Stimulated activated CD4-positive, alpha-beta T cell treated with anti-CD3 and anti-CD28 coated beads, TNF-alpha, amount 100 ng/mL, for 48 hours (primary cell): ENCODE data around the gene MFAP5.
A peak's percentile ranks its signal among the peaks of the same experiment; 100 is the strongest.

ENCODE experiments used
- DNase-seq, 3 donors: peaks; one replicate each; pipeline ENCODE4 v3.0.0-alpha.2; 2020; ENCODE audit warnings: low read depth in 3 of 3

Gene MFAP5, protein sequence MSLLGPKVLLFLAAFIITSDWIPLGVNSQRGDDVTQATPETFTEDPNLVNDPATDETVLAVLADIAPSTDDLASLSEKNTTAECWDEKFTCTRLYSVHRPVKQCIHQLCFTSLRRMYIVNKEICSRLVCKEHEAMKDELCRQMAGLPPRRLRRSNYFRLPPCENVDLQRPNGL

DNA sequence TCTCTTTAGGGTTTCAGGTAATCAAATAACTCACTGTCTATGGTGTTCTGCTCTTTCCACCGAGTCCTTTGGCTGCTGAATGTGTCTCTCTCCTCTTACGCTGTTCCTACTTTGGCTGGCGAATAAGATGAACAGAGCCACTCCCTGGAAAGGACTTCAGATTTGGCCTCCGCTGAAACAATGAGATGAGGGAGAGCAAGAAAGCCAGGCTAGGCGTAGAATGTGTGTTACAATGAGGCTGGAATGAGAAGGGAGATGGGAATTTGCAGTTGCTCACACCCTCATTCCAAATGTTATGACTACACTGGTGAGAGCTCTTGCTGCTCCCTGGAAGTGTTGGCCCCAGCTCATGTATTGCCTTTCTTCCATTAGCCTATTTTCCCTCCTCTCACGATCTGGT is at the start of gene MFAP5:
MFAP5 (minus strand) TSS at position 234 of the 400 bp plus-strand sequence. CDS start 722 bp downstream, outside the sequence.
- no peak for DNase-seq

DNA sequence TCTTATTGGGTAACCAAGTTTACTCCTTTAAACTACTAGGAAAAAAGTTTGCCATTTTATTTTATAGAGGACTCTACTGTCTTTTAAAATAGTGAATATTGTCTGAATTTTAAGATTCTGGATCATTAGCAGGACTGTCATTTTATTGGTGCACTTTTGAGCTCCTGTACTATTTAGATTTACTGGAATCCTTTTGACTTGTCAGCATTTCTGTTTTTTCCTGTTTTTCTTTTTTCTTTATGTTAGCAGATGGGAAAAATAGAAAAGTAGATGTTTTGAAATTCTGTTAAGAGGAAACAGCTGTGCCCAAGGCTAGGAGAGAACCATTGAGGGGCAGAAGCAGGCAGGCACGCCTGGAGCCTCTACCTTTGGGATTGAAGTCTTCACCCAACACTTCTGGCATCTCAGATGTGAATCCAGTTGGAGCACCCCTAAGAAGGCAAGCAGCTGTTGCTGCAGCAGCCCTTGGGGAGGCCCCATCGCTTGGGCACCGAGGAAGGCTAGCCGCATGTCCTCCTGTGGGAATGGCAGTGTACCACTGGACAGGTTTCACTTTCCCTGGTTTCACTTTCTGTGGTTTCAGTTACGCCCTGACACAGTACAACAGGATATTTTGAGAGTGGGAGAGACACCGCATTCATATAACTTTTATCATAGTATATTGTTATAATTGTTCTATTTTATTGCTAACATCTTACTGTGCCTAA is 46.7 kb upstream of the MFAP5 start:
- DNase-seq = no peak

DNA sequence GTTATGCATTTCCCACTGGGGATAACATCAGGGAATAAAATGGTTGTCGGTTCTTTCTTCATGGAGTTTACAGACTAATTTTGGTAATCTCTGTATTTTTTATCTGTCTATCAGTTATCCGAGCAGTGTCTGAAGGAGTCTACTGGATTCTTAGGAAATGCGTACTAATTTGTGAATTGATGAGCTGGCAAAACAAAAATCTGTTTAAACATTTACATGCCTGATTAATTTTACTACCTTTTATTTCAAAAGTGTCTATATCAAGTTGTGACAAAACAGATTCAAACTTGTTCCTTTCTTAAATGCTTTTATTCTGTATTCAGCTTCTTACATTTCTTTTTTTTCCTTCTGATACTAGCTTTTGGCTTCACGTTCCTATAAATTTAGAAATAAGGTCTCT is 39.5 kb upstream of the MFAP5 start:
- no peak for DNase-seq

DNA sequence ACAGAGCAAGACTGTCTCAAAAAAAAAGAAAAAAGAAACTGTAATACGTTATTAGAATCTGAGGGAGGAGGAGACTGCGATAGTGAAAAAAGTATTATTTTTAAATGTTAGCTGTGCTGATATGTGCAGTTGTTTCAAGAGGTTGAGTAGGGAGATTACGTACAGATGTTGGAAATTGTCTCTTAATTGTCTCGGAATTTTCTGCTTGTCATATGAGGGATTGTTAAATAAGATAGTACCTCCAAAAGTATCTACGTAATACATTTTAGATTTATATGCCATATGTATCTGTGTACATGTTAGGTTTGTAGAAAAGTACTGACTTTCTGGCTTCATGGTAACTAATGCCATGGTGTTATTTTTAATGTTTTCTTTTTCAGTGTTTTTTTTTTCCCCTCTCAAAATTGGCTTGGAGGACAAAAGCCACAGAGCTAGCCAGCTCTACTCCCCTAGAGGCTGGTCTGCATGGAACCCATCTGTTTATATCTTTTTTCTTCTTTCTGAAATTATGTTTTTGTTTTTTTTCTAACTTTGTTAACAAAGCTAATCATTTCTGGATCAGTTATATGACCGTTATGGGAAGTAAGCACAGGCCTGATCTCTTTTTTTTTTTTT is 38.5 kb upstream of the MFAP5 start:
- no peak for DNase-seq

DNA sequence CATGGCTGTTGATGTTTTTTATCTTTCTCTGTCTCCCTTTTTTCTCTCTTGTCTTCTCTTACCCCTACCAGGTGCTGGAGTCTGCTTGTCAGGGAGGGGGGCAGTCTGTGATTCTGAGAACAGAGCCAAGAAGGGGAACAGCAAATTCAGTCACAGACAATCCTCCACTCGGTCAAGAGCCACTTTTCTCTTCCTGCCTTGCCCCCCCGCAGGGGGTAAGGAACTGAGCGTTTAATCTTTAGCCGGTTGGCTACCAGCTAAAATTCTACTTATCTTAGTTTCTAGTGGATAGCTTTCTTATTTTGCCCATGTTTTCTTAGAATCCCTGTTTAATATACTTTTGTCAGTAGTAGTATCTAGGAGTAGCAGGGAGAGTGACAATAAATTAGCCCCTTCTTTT is 37.1 kb upstream of the MFAP5 start:
- no peak for DNase-seq

DNA sequence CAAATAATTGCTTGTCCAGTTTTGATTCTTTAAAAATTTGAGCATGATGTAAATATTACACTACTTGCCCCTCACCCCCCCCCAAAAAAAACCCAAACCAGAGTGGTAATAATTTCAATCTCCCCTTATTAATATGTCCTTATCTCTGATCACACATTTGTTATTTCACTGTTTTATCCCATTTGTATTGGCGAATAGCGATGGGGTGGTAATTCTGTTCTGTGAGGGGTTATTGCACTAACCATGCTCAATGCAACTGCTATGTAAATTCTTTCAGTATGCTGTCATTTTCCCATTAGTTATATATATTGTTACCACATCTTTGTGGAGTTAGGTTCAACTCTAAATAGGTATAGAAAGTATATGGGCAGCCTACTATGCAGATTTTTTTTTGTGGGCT is 36.3 kb upstream of the MFAP5 start:
- DNase-seq = no peak

DNA sequence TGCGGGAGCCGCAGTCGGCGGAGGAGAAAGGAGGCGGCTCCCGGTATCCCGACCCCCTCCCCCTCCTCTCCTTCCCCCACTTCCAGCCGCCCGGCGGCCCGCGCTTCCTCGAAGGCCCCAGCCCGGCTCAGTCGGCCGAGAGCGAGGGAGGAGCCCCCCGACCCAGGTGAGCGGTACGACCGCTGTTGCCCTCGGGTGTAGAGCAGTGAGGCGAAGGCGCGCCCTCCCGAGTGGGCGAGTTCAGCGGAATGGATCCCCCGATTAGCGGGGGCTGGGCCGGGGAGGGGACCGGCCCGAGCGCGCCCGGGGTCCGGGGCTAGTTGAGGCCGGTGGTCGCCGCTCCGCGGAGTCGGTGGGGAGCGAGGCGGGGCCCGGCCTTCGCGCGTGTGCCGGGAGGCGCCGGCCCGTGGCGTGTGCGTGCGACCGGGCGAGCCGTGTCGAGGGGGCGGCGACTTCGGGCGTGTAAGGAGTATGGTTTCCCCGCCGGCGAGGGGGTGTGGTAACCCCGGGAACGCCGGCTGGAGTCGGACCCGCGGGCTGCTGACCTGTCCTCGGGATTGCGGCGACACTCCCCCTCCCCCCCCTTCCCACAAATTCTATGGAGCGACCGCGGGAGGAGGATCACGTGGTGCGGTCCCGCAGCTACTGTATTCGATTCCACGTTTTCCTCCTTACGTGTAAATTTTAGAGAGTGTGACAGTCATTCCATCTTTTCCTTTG is 35.7 kb upstream of the MFAP5 start:
- DNase-seq = peak in 1 of 3 donors; percentile 28

DNA sequence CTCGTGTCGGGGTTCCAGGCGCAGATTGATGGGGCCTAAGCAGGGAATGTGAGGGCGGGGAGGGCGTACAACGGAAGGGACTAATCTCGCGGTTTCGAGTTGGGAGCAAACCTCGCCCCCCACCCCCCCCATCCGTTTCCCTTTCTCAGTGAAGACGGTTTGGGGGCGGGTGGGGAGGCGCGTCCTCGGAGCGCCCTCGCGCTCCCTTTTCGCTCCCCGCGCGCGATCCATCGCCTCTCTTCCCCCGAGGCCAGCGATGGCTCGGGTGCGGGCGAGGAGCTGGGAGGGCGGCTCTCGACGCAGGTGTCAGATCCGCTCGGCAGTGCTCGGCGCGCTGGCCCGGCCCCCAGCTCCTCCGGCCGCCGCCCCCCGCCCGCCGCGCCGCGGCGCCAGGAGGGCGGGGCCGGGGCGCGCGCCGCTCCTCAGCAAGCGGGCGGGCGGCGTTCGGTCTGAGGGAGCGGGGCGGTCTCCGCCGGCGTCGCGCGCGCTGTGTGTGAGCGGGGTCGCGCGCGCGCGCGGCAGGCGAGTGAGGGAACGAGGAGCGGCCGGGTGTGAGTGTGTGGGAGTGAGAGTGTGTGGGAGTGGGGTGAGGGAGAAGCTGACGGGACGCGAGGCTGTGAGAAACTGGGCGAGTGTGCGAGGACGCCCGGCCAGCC is 35.0 kb upstream of the MFAP5 start, which contains the start of gene RIMKLB:
RIMKLB (plus strand) TSS at position 516 of the 656 bp plus-strand sequence. CDS start 15,876 bp downstream, outside the sequence.
- peak; percentile 37 to 52 (median 47) for DNase-seq

DNA sequence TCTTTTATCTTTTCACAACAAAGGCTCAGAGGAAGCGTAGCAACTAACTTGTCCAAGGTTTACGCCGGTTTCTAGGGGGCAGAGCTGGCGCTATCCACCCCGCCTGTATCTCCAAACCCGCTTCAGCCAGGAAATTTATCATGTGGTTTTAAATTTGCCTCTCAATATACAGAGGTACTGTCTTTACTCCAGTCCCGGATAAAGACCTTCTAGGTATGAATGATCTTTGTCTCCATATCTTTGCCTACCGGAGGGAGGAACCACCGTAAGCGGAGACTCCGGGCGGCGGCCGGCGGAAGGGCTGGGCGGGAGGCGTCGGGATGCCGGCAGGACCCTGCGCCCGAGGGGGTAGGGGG is 34.5 kb upstream of the MFAP5 start:
- no peak for DNase-seq

DNA sequence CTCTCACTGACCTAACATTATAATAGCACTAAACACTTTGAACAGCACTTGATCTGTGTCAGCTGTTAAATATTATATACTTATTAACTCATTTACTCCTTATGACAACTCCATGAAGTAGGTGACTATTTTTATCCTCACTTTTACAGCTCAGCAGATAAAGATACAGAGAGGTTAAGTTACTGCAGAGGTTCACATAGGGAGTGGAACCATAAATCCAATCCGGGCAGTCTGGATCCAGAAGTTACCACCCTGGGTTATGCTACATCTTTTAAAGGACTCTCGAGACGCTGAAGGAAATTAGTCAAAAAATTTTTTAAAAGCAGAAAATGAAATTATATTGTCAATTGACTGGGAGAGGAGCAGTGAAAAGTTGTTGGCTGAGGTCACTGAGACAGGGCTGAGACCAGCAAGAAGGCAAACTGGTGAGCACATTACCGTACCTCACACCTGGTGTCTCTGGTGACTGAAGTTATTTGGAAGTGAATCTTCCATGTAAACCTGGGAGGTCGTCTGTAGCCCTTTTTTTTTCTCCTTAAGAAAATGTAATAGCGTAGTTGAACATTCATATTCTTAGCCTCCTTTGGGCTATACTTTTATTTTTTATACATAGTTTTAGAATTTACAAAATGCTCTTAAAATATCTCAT is 33.9 kb upstream of the MFAP5 start:
- no peak for DNase-seq

DNA sequence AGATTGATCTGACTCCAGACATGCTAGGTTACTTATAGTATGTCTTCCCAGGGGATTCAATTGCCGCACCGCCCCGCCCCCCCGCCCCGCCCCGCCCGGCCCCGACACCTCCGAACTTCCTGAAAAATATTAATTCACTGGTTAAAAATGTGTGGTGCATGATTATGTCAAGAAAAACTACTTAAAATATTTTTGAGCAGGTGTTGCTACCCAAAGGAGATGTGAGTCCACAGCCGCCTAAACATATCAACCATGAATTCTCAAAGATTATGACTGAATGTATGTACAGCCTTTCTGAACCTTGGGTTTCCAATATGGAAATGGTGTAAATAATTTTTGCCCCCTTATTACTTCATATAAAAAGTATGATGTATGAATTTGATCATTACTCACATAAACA is 32.5 kb upstream of the MFAP5 start:
- no peak for DNase-seq

DNA sequence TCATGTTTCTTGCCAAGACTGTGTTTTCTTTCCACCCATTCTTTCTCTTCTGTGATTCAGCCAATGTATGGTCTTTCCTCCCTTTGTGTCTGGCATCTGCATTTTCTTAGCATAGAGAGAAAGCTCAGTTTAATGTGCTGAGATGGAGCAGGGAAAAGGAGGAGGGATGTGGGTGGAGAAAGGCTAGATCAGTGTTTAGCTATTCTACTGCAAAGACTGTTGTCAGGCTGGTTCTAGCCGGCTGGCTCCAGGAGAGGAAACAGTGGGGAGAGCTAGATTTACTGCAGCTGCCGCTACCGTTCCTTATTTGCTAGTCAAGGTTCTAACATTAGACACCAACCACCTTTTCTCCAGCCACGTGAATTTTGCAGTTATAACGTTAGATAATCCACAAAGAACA is 29.9 kb upstream of the MFAP5 start:
- no peak for DNase-seq

DNA sequence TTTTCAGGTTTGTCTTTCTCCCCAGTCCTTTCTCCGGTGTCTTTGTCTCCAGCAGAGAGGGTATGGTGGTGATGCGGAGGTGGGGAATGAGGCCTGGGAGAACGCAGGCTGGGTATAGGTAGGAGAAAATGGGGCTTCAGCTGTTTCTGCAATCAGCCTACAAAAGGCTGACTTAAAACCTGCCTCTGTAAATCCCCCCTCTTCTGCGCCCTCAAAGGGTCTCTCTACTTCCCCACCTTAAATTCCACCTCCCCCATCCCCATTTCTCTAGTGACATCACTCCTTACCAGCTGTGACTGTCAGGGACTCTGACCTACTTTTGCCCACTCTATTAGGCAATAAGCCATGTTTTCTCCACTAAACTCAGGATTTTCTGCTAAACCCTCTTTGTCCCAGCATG is 27.1 kb upstream of the MFAP5 start:
- no peak for DNase-seq

DNA sequence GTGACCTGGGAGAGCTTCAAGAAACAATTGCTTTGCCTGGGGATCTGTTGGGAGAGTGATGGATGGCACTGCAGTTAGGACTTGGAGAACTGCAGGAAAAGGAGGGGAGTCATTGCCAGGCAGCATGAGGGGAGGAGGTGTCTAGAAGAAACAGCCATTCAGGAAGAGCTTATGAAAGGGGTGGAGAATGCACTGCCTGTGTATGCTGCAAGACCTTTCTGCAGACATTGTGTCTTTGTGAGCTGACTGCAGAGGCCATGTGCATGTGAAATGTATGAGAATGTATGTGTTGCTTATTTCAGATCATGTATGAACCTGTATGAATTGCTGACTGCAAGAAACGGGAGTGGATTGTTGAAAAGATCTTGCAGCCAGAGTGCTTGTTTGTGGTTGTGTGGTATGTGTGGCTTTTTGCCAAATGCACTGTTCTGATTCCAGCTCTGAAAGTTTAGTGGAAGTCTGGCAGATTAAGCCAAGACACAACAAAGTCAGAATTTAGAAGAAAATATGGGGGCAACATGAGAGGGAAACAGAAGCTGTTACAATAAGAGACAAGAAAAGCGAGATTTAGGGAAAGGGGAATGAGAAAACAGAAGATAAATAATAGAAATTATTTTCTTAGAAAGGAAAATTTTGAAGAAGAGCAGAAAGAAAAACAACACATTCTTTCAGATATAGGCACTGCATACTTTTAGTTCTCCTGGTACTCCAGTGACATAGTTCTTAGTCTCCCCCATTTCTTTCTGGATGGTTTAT is 25.4 kb upstream of the MFAP5 start:
- no peak for DNase-seq

DNA sequence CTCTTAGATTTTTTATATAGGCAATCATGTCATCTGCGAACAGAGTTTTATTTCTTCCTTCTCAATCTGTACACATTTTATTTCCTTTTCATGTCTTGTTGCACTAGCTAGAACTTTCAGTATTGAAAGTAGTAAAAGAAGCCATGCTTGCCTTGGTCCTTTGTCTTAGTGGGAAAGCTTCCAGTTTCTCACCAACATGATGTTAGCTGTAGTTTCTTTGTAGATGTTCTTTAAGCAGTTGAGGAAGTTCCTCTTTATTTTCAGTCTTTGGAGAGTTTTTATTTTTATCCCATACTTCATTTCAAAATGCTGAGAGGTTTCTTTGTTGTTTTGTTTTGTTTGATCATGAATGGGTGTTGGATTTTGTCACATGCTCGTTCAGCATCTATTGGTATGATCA is 22.4 kb upstream of the MFAP5 start:
- no peak for DNase-seq

DNA sequence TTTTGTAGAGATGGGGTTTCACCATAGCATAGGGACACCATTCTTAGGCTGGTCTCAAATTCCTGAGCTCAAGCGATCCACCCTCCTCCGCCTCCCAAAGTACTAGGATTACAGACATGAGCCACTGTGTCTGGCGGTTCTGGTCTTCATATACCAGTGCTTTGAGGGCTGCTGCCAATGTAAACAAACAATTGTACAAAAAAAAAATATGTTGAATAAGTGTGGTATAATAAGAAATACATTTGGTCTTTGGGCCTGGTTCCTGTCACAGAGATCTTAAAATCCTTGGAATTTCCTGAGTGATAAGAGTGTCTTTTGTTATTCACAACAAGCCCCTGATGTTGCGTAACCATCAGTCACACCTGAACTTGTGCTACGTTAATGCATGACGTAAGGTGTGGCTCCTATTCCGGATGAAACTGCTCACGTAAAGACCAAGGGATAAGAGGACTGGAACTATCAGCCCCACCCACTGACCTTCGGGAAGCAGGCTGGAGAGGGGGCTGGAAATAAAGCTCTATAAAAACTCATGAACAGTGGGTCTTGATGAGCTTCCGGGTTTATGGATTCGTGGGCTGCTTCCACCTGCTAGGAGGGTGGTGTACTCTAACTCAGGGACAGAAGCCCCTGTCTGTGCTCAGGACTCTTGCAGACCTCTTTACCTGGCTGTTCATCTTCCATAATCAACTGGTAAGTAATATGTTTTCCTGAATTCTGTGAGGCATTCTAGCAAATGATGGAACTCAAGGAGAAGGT is 18.7 kb upstream of the MFAP5 start:
- DNase-seq = no peak

DNA sequence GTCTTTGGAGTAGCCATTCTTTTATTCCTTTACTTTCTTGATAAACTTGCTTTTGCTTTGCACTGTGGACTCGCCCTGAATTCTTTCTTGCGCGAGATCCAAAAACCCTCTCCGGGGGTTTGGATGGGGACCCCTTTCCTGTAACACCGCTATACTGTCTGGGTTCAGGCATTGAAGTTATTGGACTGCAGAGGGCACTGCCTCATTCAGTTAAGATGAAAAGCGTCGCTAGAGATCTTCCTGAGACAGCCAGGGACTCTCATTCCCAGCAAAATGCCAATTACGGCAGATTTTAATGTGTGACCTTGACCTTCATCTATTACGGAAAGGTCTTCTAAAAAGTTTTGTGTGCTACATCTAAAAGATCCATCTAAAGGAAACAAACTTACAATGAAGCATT is 17.9 kb upstream of the MFAP5 start:
- no peak for DNase-seq

DNA sequence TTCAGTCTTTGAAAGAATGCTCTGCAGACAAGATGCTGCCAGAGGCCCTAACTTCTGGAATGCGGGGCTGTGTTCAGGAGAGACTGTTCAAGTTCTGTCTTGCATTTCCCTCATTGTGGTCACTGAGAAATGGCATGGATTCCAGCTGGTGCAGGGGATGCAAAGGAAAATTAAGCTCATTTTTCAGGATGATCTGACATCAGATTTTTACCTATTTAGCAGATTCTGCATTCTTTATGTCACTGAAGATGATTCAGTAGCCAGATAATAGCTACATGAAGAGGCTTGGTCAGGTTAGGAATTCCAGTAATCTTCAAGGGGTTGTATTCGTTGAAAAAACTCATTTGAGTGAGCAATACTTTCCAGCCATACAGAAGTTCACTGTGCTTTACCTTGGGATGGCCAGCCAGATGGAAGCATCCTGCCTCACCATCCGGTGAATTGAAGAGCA is 16.1 kb upstream of the MFAP5 start:
- no peak for DNase-seq

DNA sequence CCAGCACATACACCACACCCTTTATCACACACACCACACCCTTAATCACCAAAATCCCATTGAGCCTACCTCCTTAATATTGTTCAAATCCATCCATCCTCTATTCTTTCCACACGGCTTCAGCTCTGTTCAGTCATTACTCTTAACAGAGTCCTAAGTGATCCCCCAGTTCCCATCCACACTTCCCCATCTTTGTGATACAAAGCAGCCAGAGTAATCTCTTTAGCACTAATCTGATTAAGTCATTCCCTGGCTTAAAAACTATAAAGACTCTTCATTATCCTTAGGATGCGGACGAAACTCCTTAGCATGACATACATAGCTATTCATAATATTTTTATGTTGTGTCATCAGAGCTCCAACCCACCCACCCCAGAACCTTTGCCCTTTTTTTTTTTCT is 14.7 kb upstream of the MFAP5 start:
- no peak for DNase-seq

DNA sequence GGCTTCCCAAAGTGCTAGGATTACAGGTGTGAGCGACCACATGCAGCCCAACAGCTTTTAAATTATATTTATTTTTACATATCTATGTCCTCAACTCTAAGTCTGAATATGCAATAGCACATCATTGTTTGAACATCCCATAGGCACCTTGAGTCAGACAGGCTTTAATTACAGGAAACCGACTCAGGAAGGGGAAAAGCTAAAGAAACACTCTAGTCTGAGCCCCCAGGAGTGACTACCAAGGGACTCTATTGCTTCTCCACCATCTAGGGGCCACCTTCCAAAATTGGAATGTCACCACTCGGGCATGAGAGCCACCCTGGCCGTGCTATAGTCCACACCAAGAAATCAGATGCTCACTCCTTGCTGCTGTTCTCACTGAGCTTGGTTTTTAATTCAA is 14.0 kb upstream of the MFAP5 start:
- DNase-seq = no peak
